Measurements from ENCODE around the gene CCDC92.

DNA sequence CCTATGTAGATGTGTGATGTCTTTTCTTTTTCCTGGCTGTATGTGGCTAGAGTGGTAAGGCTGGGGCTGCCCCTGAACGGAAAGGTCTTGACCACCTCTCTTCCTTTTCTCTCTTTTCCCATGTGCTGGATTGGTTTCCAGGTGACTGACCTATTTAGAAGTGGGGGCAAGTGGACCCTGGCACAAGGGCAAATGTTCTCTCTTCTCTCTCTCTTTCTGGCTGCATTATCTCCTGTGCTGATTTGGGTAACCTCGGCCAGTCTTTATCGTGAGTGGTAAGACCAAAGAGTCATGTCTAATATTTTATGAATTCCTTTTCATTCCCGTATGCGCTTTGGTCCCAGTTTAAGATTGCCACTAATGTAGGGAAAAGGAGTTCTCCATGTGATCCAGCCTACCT lies 16.5 kb upstream of the CCDC92 start:
- TF ChIP-seq MAX (IDR thresholded peaks at IDR 0.05) (no peak), REST (IDR thresholded peaks at IDR 0.05) (no peak), EHMT2 (IDR thresholded peaks at IDR 0.05; ENCODE audit: low read depth) (no peak), CEBPB (IDR thresholded peaks at IDR 0.05) (no peak), MAFK (IDR thresholded peaks at IDR 0.05; ENCODE audit: partially characterized antibody) (no peak), ESRRA (IDR thresholded peaks at IDR 0.05; ENCODE audit: borderline replicate concordance, low read length) (no peak), SREBF2 (IDR thresholded peaks at IDR 0.05) (no peak), USF2 (IDR thresholded peaks at IDR 0.05) (no peak)
- TF ChIP-seq, protein P1, sequence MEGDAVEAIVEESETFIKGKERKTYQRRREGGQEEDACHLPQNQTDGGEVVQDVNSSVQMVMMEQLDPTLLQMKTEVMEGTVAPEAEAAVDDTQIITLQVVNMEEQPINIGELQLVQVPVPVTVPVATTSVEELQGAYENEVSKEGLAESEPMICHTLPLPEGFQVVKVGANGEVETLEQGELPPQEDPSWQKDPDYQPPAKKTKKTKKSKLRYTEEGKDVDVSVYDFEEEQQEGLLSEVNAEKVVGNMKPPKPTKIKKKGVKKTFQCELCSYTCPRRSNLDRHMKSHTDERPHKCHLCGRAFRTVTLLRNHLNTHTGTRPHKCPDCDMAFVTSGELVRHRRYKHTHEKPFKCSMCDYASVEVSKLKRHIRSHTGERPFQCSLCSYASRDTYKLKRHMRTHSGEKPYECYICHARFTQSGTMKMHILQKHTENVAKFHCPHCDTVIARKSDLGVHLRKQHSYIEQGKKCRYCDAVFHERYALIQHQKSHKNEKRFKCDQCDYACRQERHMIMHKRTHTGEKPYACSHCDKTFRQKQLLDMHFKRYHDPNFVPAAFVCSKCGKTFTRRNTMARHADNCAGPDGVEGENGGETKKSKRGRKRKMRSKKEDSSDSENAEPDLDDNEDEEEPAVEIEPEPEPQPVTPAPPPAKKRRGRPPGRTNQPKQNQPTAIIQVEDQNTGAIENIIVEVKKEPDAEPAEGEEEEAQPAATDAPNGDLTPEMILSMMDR (IDR thresholded peaks at IDR 0.05), result no peak
- TF ChIP-seq, protein P2, sequence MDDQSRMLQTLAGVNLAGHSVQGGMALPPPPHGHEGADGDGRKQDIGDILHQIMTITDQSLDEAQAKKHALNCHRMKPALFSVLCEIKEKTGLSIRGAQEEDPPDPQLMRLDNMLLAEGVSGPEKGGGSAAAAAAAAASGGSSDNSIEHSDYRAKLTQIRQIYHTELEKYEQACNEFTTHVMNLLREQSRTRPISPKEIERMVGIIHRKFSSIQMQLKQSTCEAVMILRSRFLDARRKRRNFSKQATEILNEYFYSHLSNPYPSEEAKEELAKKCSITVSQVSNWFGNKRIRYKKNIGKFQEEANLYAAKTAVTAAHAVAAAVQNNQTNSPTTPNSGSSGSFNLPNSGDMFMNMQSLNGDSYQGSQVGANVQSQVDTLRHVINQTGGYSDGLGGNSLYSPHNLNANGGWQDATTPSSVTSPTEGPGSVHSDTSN (IDR thresholded peaks at IDR 0.05), result no peak

All from A549 (cell line).